Hepatocyte (in vitro differentiated cells): ENCODE measurements around the gene ANKMY2. TPM values are rescaled to one million over a fixed set of nuclear protein-coding genes. Genes with fewer than 3 reads are reported as not detected.

ENCODE experiments used
- DNase-seq: peaks from one replicate; pipeline ENCODE4 v3.0.0-alpha.2; 2016; ENCODE audit warnings: low spot score
- H2AFZ ChIP-seq: fragments of 200-600 bp; sonication (generic); 2 replicates; pipeline ENCODE4 v1.6.0; 2016; ENCODE audit warnings: antibody characterized with exemption, mild to moderate bottlenecking
- H3K27ac ChIP-seq: fragments of 200-600 bp; sonication (generic); 2 replicates; pipeline ENCODE4 v1.5.1; 2016; ENCODE audit warnings: mild to moderate bottlenecking
- H3K27me3 ChIP-seq: fragments of 200-600 bp; sonication (generic); 2 replicates; pipeline ENCODE4 v1.6.1; 2016
- H3K36me3 ChIP-seq: fragments of 200-600 bp; sonication (generic); replicated peaks from 2 replicates; pipeline ENCODE4 v1.5.1; 2016; ENCODE audit warnings: low read depth; ENCODE audit not compliant: insufficient read depth
- H3K4me1 ChIP-seq: fragments of 200-600 bp; sonication (generic); 2 replicates; pipeline ENCODE4 v1.5.1; 2016; ENCODE audit warnings: mild to moderate bottlenecking, moderate library complexity; ENCODE audit not compliant: insufficient read depth
- H3K4me2 ChIP-seq: fragments of 200-600 bp; sonication (generic); 2 replicates; pipeline ENCODE4 v1.6.0; 2016
- H3K4me3 ChIP-seq: fragments of 200-600 bp; sonication (generic); 2 replicates; pipeline ENCODE4 v1.5.1; 2016; ENCODE audit warnings: mild to moderate bottlenecking
- H3K79me2 ChIP-seq: fragments of 200-600 bp; sonication (generic); 2 replicates; pipeline ENCODE4 v1.6.0; 2017; ENCODE audit warnings: mild to moderate bottlenecking
- H3K9me2 ChIP-seq: fragments of 200-600 bp; sonication (generic); replicated peaks from 2 replicates; pipeline ENCODE4 v1.6.0; 2017; ENCODE audit warnings: mild to moderate bottlenecking; ENCODE audit not compliant: insufficient read depth
- H3K9me3 ChIP-seq: fragments of 200-600 bp; sonication (generic); 2 replicates; pipeline ENCODE4 v1.5.1; 2016; ENCODE audit warnings: low read depth, mild to moderate bottlenecking
- H4K20me1 ChIP-seq: fragments of 200-600 bp; sonication (generic); 2 replicates; pipeline ENCODE4 v1.6.0; 2016; ENCODE audit warnings: mild to moderate bottlenecking; ENCODE audit not compliant: insufficient read depth, poor library complexity, severe bottlenecking
- EZH2 ChIP-seq: fragments of 200-600 bp; sonication (generic); IDR thresholded peaks from 2 replicates; pipeline ENCODE4 v1.6.1; 2016; ENCODE audit warnings: antibody characterized with exemption, mild to moderate bottlenecking, borderline replicate concordance
- EZH2phosphoT487 ChIP-seq: fragments of 200-600 bp; sonication (generic); IDR thresholded peaks from one replicate; pipeline ENCODE4 v1.6.1; 2018; ENCODE audit warnings: antibody characterized with exemption, mild to moderate bottlenecking, low read depth, moderate library complexity; ENCODE audit not compliant: unreplicated experiment, severe bottlenecking
- WGBS: methylation state at CpG from one replicate; pipeline ENCODE4 v1.1.6; 2016; ENCODE audit warnings: low lambda C conversion rate; ENCODE audit errors: missing lambda C conversion rate; 5-methylcytosine and 5-hydroxymethylcytosine counted together
- polyA plus RNA-seq: library from polyadenylated mRNA; unstranded; fragments of >200 nt; fragmentation: Nextera tagmentation; extraction: Ambion mirVana; gene quantifications from 2 replicates; pipeline ENCODE4 v1.2.1, GENCODE V29; 2016
- total RNA-seq: library from RNA; depleted of rRNA; stranded (reverse); fragments of >200 nt; gene quantifications from 2 replicates; pipeline ENCODE4 v1.2.3, GENCODE V29; 2014
- TF ChIP-seq, protein P1 (sequence below): fragments of 200-600 bp; sonication (generic); IDR thresholded peaks from 2 replicates; pipeline ENCODE4 v1.5.1; 2016; ENCODE audit warnings: antibody characterized with exemption, mild to moderate bottlenecking; ENCODE audit not compliant: poor library complexity

The ANKMY2 gene
- total and polyA plus RNA-seq, 2 experiments from 2014 or later: 30.7 to 42.5 TPM

DNA sequence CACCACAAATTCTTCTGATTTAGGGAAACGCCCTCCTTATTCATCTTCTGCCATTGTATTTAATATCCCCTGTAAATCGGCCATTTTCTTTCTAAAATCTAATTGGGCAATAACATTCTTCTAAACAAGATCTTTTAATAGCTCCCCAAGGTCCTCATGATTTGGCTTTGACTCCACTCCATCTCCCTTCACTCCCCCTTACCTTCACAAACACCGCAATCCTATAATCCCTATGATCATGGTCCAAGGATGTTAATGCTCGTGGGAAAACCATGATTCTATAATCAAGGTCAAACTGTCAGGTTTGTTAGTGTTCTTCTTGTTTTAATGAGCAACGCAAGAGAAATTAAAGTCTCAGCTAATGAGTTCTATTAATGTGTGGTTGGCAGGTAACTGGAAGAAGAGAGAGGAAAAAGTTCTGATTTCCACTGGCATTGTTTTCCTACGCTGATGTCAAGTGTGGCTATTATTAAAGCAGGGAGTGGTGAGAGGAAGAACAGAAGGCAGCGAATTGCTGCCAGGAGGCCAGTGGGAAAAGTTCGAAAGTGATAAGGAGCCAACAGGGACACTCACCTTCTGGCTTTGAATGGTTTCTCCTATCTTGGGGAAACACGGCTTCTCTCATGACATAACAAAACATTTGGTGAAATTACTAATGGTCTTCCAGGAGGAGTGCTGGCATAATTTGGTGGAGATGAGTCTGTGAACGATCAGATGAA, 90.9 kb downstream of the ANKMY2 start:
- no peak overlapping the region for H3K4me3 ChIP-seq
- no peaks in the 10 kb centered on the region for H3K27me3 ChIP-seq
- H3K36me3 ChIP-seq: no peaks in the 10 kb centered on the region
- H4K20me1 ChIP-seq: no peaks in the 10 kb centered on the region
- no peak overlapping the region for H3K27ac ChIP-seq
- no peaks in the 10 kb centered on the region for H3K4me1 ChIP-seq
- no peak overlapping the region for H3K4me2 ChIP-seq
- 85% methylated on average over 10 of the region's 10 CpGs for WGBS
- H3K9me3 ChIP-seq: no peaks in the 10 kb centered on the region
- no peak overlapping the region for H2AFZ ChIP-seq
- H3K79me2 ChIP-seq: no peaks in the 10 kb centered on the region
- no peak for TF ChIP-seq EZH2phosphoT487
- TF ChIP-seq, protein P1, sequence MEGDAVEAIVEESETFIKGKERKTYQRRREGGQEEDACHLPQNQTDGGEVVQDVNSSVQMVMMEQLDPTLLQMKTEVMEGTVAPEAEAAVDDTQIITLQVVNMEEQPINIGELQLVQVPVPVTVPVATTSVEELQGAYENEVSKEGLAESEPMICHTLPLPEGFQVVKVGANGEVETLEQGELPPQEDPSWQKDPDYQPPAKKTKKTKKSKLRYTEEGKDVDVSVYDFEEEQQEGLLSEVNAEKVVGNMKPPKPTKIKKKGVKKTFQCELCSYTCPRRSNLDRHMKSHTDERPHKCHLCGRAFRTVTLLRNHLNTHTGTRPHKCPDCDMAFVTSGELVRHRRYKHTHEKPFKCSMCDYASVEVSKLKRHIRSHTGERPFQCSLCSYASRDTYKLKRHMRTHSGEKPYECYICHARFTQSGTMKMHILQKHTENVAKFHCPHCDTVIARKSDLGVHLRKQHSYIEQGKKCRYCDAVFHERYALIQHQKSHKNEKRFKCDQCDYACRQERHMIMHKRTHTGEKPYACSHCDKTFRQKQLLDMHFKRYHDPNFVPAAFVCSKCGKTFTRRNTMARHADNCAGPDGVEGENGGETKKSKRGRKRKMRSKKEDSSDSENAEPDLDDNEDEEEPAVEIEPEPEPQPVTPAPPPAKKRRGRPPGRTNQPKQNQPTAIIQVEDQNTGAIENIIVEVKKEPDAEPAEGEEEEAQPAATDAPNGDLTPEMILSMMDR: no peak
- no peak for TF ChIP-seq EZH2
- DNase-seq: no peak
- no peaks in the 10 kb centered on the region for H3K9me2 ChIP-seq

DNA sequence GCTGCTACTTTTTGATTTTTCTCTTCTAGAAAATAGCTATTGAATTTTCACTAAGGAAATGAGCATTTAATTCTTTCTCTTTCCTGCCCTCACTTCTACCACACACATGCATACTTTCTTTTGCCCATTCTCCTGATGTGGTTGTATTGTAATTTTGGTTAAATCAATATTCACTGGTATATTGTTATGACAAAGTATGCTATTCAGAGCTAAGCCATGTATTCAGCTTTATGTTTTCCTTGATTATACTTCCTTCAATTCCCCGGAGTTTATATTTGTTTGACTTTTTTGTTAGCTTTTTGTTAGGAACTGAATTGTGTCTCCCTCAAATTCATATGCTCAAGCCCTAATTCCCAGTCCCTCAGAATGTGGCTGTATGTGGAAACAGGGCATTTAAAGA, 94.9 kb downstream of the ANKMY2 start:
- H3K9me2 ChIP-seq: no peaks in the 10 kb centered on the region

More for the DNA sequence above, 94.9 kb downstream of the ANKMY2 start:
- DNase-seq: no peak
- H4K20me1 ChIP-seq: no peaks in the 10 kb centered on the region
- H3K4me2 ChIP-seq: no peak overlapping the region
- H3K9me3 ChIP-seq: no peaks in the 10 kb centered on the region
- no peaks in the 10 kb centered on the region for H3K36me3 ChIP-seq
- H2AFZ ChIP-seq: no peak overlapping the region
- no peaks in the 10 kb centered on the region for H3K4me1 ChIP-seq
- no peak for TF ChIP-seq EZH2
- TF ChIP-seq EZH2phosphoT487: no peak
- TF ChIP-seq, protein P1: no peak
- 90% methylated on average over 1 of the region's 1 CpG for WGBS
- no peaks in the 10 kb centered on the region for H3K79me2 ChIP-seq
- no peak overlapping the region for H3K27ac ChIP-seq
- H3K27me3 ChIP-seq: no peaks in the 10 kb centered on the region
- no peak overlapping the region for H3K4me3 ChIP-seq

Other genes with a start within 250 kb of the ANKMY2 start
- gene CRPPA, start 224.2 kb downstream of the ANKMY2 start, total RNA-seq: 3.4 and 4.4 TPM in 2 replicates
- gene CRPPA, start 224.2 kb downstream of the ANKMY2 start, polyA plus RNA-seq: 2.5 and 3.3 TPM in 2 replicates
- gene SOSTDC1, start 180.0 kb downstream of the ANKMY2 start, total RNA-seq: 65.8 and 71.5 TPM in 2 replicates
- 30.9 and 38.5 TPM in 2 replicates for gene SOSTDC1, start 180.0 kb downstream of the ANKMY2 start, polyA plus RNA-seq
- gene LRRC72, start 118.9 kb downstream of the ANKMY2 start, total RNA-seq: not detected in 2 replicates
- not detected in 2 replicates for gene LRRC72, start 118.9 kb downstream of the ANKMY2 start, polyA plus RNA-seq
- 96.7 and 97.7 TPM in 2 replicates for gene BZW2, start 427 bp upstream of the ANKMY2 start, total RNA-seq
- 60.5 and 72.1 TPM in 2 replicates for gene BZW2, start 427 bp upstream of the ANKMY2 start, polyA plus RNA-seq
- gene TSPAN13, start 108.0 kb upstream of the ANKMY2 start, total RNA-seq: 173 and 196 TPM in 2 replicates
- gene TSPAN13, start 108.0 kb upstream of the ANKMY2 start, polyA plus RNA-seq: 157 and 164 TPM in 2 replicates
- gene AGR2, start 159.2 kb upstream of the ANKMY2 start, total RNA-seq: 117 and 178 TPM in 2 replicates
- 173 and 183 TPM in 2 replicates for gene AGR2, start 159.2 kb upstream of the ANKMY2 start, polyA plus RNA-seq
- 52.1 and 74.3 TPM in 2 replicates for gene AGR3, start 236.2 kb upstream of the ANKMY2 start, total RNA-seq
- 51.0 and 65.1 TPM in 2 replicates for gene AGR3, start 236.2 kb upstream of the ANKMY2 start, polyA plus RNA-seq